M059J (cell line): Measurements from ENCODE around the gene ZNF33B. TPM values are rescaled to one million over a fixed set of nuclear protein-coding genes. Genes with fewer than 3 reads are reported as not detected.
"Not testable (repeated sequence)": the region's sequence is repeated elsewhere in the genome, so short reads cannot be mapped to it uniquely, and the experiment has no call there.

ENCODE experiments used
- DNase-seq: peaks from one replicate; pipeline ENCODE4 v3.0.0-alpha.2; 2012; ENCODE audit warnings: low read depth
- total RNA-seq: library from RNA; depleted of rRNA; stranded (reverse); fragments of >200 nt; shearing (Covaris generic); gene quantifications from 2 replicates; pipeline ENCODE4 v1.2.3, GENCODE V29; 2014; rRNA removed

Gene ZNF33B
- total RNA-seq, result 5.8 and 9.8 TPM in 2 replicates

DNA sequence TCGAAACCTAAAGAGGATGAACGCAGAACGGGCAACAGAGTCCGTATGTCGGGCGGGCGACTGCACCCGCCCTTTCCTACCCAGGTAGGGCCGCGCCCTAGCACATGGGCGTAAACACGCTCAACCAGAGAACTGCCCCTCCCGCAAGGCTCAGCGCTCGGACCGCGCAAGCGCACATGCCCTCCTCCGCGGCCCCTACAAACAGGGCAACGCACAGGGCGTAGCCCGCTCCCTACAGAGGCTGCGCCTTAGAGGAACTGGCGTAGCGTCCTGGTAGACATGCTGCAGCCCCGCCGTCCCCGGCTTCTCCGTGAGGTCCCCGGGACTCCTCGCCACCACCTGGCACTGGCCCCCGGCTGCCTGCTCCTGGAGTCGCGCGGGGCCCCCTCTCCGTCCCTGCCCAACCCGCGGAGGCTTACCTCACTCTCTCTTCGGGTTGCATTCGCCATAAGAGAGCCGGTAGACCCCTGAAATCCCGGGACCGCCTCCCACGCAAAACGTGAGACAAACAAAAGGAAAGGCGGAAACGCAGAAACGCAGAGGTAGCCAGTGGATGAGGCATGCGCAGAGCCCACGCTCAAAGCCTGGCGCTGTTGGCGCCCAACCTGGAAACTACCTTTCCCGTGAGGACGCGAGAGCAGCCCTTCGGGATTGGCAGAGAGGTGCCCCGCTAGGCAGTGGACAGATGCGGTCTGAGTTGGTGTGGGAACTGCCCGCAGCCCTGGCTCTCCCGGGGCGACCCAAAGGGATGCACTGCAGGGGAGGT is at the start of gene ZNF33B:
Gene ZNF33B (minus strand): TSS at position 516 of the 766 bp plus-strand sequence. CDS start 1,642 bp downstream, outside the sequence.
- DNase-seq, result peak; percentile 93

DNA sequence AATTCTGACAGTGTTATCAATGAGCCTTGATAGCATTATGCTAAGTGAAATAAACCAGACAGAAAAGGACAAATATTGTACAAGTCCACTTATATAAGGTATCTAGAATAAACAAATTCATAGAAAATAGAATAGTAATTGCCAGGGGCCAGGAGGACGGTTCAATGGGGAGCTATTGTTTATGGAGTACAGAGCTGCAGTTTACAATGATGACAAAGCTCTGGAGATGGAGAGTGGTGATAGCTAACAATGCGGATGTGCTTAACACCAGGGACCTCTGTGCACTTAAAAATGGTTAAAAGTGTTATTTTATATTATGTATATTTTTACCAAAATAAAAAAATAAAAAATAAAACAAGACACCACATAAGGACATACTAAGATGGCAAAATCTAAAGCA is 46.1 kb upstream of the ZNF33B start:
- DNase-seq, result no peak

DNA sequence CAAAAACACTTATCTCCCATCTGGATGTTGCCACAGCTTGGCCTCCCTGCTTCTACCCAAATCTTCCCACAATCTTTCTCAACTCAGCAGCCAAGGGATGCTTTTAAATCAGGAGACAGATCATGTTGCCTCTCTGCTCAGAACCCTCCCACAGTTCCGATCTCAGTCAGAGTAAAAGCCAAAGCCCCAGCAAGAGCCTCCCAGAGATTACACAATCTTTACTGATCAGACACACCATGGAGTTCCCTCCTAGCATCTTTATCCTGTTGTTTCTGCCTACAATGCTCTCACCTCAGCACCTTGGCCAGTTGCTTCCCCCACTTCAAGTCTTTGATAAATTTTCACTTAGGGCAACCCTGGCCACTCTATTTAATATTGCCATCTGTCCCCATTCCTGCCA is 41.9 kb upstream of the ZNF33B start:
- DNase-seq, result no peak

DNA sequence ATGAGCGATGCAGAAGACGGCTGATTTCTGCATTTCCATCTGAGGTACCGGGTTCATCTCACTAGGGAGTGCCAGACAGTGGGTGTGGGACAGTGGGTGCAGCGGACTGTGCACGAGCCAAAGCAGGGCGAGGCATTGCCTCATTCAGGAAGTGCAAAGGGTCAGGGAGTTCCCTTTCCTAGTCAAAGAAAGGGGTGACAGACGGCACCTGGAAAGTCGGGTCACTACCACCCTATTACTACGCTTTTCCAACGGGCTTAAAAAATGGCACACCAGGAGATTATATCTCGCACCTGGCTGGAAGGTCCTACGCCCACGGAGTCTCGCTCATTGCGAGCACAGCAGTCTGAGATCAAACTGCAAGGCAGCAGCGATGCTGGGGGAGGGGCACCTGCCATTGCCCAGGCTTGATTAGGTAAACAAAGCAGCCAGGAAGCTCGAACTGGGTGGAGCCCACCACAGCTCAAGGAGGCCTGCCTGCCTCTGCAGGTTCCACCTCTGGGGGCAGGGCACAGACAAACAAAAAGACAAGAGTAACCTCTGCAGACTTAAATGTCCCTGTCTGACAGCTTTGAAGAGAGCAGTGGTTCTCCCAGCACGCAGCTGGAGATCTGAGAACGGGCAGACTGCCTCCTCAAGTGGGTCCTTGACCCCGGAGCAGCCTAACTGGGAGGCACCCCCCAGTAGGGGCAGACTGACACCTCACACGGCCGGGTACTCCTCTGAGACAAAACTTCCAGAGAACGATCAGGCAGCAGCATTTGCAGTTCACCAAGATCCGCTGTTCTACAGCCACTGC is 27.0 kb upstream of the ZNF33B start:
- not testable (repeated sequence) for DNase-seq

DNA sequence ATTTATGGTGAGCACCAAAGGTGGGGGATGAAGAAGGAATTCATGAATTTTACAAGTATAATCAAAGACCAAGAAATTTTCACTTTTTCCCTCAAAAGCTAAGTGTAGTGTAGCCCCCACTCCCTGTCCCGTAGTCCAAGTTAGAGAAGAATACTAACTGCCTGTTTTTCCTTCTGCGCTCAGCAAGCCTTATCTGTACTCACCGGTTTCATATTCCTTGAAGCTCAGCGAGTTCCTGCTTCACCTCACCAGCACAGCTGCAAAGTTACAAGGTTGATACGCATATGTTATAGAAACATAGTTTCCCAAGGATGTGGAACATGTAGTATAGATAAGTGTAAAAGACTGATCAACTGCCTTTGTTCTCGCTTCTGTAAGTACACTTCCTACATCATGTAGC is 16.0 kb upstream of the ZNF33B start:
- DNase-seq, result no peak

DNA sequence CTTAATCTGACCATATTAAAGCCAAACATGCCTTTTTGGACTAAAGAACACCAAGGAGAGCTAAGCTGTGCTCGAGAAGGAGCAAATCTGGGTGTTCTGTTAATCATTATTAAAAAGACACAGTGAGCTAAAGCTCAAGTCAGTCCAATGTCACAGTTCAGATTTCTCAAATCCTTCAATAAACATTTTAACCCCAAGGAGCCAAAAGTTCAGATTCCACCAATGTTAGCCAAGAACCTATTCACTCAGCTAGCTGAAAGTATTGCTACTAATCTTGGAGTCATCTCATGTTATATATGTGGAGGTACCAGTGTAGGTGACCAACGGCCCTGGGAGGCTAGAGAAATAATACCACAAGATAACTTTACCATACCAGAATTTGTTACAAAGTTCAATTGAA is 14.5 kb upstream of the ZNF33B start:
- no peak for DNase-seq

DNA sequence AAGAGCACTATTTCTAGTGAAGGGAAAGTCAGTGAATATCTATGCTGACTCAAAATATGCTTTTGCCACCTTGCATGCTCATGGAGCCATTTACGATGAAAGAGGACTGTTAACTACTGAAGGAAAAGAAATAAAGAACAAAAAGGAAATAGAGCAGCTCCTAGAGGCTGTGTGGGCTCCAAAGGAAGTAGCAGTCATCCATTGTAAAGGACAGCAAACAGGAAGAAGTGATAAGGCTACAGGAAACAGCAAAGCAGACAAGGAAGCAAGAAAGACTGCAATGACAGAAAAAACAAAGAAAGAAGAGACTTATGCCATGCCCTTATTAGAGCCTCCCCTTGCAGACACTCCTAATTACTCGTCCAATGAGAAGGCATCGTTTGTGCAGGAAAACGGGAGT is 12.0 kb upstream of the ZNF33B start:
- no peak for DNase-seq

DNA sequence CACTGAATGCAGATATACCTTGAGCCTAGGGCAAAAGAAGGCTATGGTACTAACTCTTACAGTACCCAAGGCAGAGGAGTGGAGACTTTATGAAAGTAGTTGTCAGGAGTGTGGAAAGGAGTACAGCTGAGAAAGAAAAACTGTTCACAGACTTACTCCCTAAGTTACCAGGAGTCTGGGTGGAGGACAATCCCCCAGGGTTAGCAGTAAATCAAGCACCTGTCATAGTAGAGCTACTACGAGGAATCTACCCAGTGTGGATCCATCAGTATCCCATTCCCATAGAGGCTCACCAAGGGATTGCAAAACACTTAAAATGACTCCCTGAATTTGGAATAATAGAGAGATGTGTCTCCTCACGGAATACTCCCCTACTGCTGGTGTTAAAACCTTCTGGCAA is 10.1 kb upstream of the ZNF33B start:
- DNase-seq, result no peak

DNA sequence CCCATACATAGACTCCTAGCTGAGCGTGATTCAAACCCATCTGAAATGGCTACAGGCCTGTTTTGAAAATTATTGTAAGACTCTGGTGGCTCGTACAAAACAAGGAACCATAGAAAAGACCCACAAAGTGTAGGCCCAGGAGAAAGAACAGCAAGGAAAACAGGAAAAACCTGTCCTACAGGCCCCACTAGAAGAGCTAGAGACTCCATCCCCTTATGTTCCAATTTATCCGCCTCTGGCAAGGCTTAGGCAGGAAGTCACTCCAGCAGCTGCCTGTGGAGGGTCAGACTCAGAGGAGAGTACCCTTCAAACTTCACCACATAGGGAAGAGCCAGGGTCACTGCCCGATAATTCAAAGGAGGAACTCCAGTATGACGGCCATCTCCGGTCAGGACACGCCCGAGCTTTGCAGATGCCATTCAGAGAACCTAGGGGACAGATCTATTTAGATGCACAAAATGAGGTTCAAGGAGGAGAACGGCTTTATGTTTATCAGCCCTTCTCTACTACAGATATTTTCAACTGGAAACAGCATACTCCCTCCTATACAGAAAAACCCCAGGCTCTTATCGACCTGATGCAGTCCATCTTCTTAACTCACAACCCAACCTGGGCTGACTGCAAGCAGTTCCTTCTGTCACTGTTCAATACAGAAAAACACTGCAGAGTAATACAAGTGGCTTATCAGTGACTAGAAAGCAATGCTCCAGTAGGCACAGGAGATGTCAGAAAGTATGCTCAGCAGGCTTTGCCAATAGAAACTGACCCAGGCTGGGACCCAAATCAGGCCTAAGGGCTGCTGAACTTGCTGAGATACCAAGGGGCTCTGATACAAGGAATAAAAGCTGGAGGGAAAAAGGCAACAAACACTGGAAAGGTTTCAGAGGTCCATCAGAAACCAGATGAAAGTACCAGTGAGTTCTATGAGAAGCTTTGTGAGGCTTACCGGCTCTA is 8.6 kb upstream of the ZNF33B start:
- no peak for DNase-seq

DNA sequence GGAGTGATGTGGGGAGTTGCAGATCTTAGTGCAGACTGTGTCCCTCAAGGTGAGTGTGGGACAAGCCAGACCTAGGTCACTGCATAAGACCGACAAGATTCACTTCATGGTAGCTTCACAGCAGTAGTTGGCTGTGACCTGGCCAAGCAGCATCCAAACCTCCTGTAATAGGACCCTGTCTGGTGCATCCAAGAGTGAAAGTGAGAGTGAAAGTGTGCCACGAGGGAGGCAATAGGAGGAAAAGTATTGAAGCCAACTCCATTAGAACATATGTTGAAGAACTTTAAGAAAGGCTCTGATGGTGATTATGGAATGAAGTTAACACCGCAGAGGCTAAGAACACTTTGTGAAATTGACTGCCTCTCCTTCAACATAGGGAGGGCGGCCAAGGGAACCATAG is 7.8 kb upstream of the ZNF33B start:
- DNase-seq, result no peak

DNA sequence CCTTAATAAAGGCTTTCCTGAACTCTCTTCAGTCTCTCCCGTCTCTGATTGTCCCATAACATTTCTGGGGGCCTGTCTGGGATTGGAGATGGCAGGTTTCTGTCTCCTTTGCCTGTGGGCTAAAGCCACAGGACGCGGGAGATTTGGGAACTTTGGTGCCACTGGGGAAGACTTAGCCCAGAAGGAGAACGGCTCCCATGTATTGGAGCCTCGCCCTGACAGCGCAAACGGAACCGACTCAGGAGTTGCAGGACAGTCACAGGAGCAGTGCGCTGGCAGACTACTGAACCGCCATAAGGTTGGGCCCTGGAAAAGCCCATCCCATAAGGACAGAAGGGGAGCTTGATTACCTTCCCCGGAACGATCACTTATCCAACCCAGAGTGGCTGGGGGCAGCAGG is 7.1 kb upstream of the ZNF33B start:
- DNase-seq, result no peak

DNA sequence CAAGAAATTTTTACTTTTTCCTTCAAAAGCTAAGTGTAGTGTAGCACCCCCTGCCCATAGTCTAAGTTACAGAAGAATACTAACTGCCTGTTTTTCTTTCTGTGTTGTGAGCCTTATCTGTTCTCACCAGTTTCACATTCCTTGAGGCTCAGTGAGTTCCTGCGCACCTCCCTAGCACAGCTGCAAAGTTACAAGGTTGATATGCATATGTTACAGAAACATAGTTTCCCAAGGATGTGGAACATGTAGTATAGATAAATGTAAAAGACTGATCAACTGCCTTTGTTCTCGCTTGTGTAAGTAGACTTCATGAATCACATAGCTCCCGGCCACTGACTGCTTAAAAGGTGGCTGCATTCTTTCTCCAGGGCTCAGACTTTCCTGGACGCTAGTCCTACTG is 6.7 kb upstream of the ZNF33B start:
- no peak for DNase-seq

DNA sequence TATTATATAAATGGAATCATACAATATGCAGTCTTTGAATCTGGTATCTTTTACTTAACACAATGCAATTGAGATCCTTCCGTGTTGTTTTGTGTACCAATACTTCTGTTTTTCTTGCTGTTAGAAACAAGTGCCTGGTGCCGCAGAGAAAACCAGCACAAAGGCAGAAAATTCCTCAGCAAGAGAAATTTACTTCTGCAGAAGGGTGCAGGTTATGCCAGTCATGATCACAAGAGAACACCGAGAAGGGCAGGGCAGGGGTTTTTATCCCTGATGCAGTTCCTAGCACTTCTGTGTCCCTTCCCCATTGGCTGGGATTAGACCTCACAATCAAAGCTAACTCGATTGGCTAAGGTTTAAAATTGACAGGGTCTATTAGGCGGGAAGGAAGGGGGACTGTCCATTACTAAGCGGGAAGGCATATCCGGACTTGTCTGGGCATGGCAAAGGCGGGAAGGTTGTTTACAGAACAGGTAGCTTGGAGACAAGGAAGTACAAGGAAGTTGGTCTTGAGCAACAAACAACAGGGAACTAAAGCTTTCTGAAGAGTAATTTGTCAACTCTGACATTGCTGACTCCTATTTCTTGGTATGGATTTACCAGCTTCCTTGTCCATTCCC is 2.4 kb upstream of the ZNF33B start:
- no peak for DNase-seq

DNA sequence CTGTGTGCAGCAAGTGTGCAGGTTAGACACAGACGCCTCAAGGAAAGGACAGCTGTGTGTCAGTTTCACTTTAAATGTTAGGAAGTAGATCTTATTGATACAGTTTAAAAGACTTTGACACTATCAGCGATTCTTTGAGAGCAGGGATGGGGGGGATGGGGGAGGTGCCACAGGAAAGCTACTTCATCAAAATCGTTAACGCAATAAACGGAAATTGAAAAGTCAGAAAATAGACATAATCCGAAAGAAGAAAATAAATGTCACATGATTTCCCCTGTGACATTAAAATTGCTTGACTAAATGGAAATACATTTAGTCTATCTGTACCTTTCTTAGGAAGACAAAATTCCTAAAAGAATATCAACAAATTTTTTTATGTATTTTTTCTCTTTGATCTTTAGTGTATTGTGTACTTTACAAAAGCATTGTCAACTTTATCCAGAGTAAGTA is 476 bp upstream of the ZNF33B start:
- DNase-seq, result no peak

DNA sequence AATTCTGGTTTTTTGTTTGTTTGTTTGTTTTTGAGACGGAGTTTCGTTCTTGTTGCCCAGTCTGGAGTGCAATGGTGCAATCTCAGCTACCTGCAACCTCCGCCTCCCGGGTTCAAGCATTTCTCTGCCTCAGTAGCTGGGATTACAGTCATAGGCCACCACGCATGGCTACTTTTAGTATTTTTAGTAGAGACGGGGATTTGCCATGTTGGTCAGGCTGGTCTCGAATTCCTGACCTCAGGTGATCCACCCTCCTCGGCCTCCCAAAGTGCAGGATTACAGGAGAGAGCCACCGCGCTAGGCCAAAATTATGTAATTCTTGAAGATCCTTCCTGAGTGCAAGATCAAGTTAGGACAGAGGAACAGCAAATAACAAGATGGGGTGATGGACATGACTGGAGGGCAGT is 719 bp downstream of the ZNF33B start:
- no peak for DNase-seq

DNA sequence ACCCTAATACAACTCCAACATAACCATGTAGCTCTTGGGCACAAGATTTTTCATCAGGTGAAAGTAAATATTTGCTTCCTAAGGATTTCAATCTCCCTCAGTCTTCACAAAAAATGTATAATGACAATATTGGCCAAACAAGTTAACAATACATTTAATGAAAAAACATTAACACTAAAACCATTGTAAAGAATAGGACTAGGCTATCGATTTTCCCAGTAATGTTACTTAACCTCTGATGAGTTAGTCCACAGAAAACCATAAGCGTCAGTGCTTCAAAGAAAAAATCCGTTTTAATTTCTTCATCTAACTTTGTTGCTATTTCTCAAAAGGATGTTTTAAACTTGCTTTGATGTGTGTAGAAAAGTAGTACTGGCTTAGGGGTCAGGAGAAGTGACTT is 1.2 kb downstream of the ZNF33B start:
- no peak for DNase-seq

DNA sequence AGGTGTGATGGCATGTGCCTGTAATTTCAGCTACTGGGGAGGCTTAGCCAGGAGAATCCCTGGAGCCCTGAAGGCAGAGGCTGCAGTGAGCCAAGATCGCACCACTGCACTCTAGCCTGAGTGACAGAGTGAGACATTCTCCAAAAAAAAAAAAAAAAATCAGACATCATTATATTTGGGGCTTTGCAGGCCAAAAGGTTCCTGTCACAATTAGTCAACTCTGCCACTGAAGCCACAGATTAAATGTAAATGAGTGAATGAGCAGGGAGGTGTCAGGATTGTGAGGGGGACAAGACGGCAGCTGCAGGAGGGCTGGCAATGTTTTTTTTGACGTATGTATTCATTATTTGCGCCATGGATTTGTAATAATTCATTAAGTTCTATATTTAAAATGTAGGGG is 3.3 kb downstream of the ZNF33B start:
- DNase-seq, result no peak

DNA sequence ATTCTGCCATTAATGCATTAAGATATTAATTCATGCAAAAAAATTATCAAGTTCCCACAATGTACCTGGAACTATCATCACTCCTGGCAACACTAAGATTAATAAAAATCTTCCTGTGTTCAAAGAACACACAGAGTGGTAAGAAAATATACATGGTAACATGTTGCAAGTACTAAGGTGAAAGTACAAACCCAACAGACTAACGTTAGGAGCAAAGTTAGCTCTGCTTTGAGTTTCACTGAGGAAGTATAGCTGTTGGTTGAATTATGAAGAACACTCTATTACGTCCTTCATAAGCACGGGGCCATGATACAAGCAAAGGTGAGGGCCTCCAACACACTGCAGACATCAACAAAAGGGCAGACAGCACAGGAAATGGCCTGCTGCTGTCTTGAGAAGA is 5.8 kb downstream of the ZNF33B start:
- DNase-seq, result no peak

DNA sequence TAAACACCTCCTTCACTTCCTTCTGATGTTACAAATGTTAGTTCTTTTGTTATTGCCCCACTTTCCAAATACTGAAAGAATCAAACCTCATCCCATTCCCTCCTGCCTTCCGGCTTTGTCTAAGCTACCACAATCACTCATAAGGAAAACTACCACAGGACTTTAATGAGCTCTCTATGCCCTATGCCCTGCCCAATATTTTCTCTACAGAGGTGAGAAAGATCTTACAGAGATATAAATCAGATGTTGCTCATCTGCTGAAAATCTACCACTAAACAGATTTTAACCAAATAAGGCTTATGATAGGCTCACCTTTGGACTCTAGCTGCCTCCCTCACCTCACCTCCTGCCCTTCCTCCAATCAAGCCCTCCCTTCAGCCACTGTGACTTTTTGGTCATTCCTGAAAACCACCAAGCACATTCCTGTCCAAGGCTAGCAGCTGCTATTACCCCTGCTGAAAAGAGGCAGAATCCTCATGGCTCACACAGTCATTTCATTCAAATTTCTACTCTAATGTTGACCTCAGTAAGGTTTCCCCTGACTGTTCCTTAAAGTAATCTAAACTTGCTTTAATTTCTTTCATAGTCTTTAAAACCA is 7.7 kb downstream of the ZNF33B start:
- DNase-seq, result peak; percentile 27

DNA sequence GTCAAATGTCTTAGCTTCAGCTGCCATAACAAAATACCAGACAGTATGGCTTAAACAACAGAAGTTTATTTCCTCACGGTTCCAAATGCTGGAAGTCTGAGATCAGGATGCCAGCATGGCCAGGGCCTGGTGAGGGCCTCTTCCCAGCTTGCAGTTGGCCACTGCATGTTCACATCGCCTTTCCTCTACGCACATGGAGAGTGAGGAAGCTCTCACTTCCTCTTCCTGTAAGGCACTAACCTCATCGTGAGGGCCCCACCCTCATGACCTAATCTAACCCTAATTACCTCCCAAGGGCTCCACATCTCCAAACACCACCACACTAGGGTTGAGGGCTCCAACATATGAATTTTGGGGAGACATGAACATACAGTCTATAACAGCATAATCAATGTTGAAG is 14.4 kb downstream of the ZNF33B start:
- DNase-seq, result no peak

DNA sequence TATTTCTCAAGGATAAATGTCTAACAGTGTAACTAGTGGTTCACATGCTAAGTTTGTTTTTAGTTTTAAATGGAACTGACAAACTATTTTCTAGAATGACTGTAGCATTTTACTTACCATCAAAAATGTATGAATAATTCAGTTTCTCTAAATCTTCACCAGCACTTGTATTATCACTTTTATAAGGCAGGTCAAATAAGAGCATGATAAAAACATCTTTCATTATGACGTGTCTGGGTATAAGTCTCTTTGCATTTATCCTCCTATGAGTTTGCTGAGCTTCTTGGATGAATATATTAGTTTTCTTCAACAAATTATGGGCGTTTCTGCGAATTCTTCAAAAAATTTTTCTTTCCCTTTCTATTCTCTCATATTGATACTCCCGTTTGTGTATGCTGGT is 19.9 kb downstream of the ZNF33B start:
- no peak for DNase-seq
